GM23338 (cell line): ENCODE measurements around the gene LPAR1. TPM values are rescaled to one million over a fixed set of nuclear protein-coding genes. Genes with fewer than 3 reads are reported as not detected.

Experiments
- ATAC-seq: fragments of 200-7000 bp; cut with Tn5 transposase; 3 replicates; pipeline ENCODE4 v1.9.1; 2020
- DNase-seq: peaks from one replicate; pipeline ENCODE4 v3.0.0-alpha.2; 2015; ENCODE audit warnings: low spot score
- H2AFZ ChIP-seq: fragments of 200-600 bp; sonication (generic); 2 replicates; pipeline ENCODE4 v1.8.0; 2016; ENCODE audit warnings: antibody characterized with exemption, mild to moderate bottlenecking, moderate library complexity
- H3F3A ChIP-seq: fragments of 200-600 bp; sonication (generic); replicated peaks from 2 replicates; pipeline ENCODE4 v1.8.0; 2017; ENCODE audit warnings: antibody characterized with exemption, mixed run types, low read depth
- H3K27ac ChIP-seq: fragments of 200-600 bp; sonication (generic); 2 replicates; pipeline ENCODE4 v1.6.1; 2016; ENCODE audit warnings: low read depth
- H3K27me3 ChIP-seq: fragments of 200-600 bp; sonication (generic); 2 replicates; pipeline ENCODE4 v1.8.0; 2016; ENCODE audit warnings: mild to moderate bottlenecking, mixed run types, moderate library complexity; ENCODE audit not compliant: insufficient read depth
- H3K36me3 ChIP-seq: fragments of 200-600 bp; sonication (generic); 2 replicates; pipeline ENCODE4 v1.8.0; 2016; ENCODE audit warnings: mild to moderate bottlenecking; ENCODE audit not compliant: insufficient read depth
- H3K4me1 ChIP-seq: fragments of 200-600 bp; sonication (generic); 2 replicates; pipeline ENCODE4 v1.8.0; 2016; ENCODE audit warnings: mild to moderate bottlenecking, moderate library complexity; ENCODE audit not compliant: insufficient read depth
- H3K4me2 ChIP-seq: fragments of 200-600 bp; sonication (generic); 2 replicates; pipeline ENCODE4 v1.7.1; 2017; ENCODE audit warnings: mixed run types
- H3K4me3 ChIP-seq: fragments of 200-600 bp; sonication (generic); 2 replicates; pipeline ENCODE4 v1.6.1; 2016; ENCODE audit warnings: mixed run types
- H3K79me2 ChIP-seq: fragments of 200-600 bp; sonication (generic); replicated peaks from 2 replicates; pipeline ENCODE4 v1.8.0; 2017; ENCODE audit warnings: mild to moderate bottlenecking; ENCODE audit not compliant: insufficient read depth
- H3K9me2 ChIP-seq: fragments of 200-600 bp; sonication (generic); 2 replicates; pipeline ENCODE4 v1.8.0; 2017; ENCODE audit not compliant: insufficient read depth
- H4K20me1 ChIP-seq: fragments of 200-600 bp; sonication (generic); replicated peaks from 2 replicates; pipeline ENCODE4 v1.8.0; 2017; ENCODE audit warnings: mild to moderate bottlenecking; ENCODE audit not compliant: insufficient read depth
- H3K27ac Mint-ChIP-seq: 2 replicates; pipeline ENCODE4 v1.8.0; 2020; ENCODE audit warnings: inconsistent platforms, mild to moderate bottlenecking, moderate library complexity, mixed read lengths
- H3K27me3 Mint-ChIP-seq: 3 replicates; pipeline ENCODE4 v1.8.0; 2022; ENCODE audit warnings: low read depth, mild to moderate bottlenecking, moderate library complexity, mixed read lengths, inconsistent platforms; ENCODE audit not compliant: insufficient read depth, poor library complexity
- H3K36me3 Mint-ChIP-seq: 3 replicates; pipeline ENCODE4 v1.8.0; 2021; ENCODE audit warnings: low read depth, mild to moderate bottlenecking, inconsistent platforms, moderate library complexity, mixed read lengths
- H3K4me1 Mint-ChIP-seq: 3 replicates; pipeline ENCODE4 v1.8.0; 2020; ENCODE audit warnings: mild to moderate bottlenecking, inconsistent platforms, mixed read lengths
- H3K4me3 Mint-ChIP-seq: 3 replicates; pipeline ENCODE4 v1.8.0; 2021; ENCODE audit warnings: moderate library complexity, mild to moderate bottlenecking, inconsistent platforms, mixed read lengths
- H3K9me3 Mint-ChIP-seq: 3 replicates; pipeline ENCODE4 v1.8.0; 2020; ENCODE audit warnings: moderate library complexity, mild to moderate bottlenecking, inconsistent platforms, mixed read lengths
- CREB1 ChIP-seq: fragments of 250-450 bp; sonication (Bioruptor Pico); IDR thresholded peaks from 2 replicates; pipeline ENCODE4 v1.5.0; 2020; ENCODE audit warnings: low read depth, mild to moderate bottlenecking, moderate library complexity
- EZH2 ChIP-seq: fragments of 200-600 bp; sonication (generic); IDR thresholded peaks from one replicate; pipeline ENCODE4 v1.8.0; 2017; ENCODE audit warnings: antibody characterized with exemption, mild to moderate bottlenecking, low read depth; ENCODE audit not compliant: unreplicated experiment
- EZH2phosphoT487 ChIP-seq: fragments of 200-600 bp; sonication (generic); IDR thresholded peaks from one replicate; pipeline ENCODE4 v1.8.1; 2018; ENCODE audit warnings: antibody characterized with exemption; ENCODE audit not compliant: unreplicated experiment
- JUNB ChIP-seq: IDR thresholded peaks from one replicate; pipeline ENCODE4 v1.6.1; 2016; ENCODE audit warnings: antibody characterized with exemption; ENCODE audit not compliant: unreplicated experiment
- NANOG ChIP-seq: IDR thresholded peaks from 2 replicates; pipeline ENCODE4 v1.6.1; 2016; ENCODE audit warnings: antibody characterized with exemption, borderline replicate concordance
- POLR2AphosphoS5 ChIP-seq: IDR thresholded peaks from 2 replicates; pipeline ENCODE4 v1.6.1; 2016; ENCODE audit warnings: antibody characterized with exemption, low read depth
- STAT1 ChIP-seq: IDR thresholded peaks from one replicate; pipeline ENCODE4 v1.6.1; 2016; ENCODE audit warnings: antibody characterized with exemption; ENCODE audit not compliant: unreplicated experiment
- ZNF114 ChIP-seq: fragments of 250-450 bp; sonication (Bioruptor Pico); IDR thresholded peaks from 2 replicates; pipeline ENCODE4 v1.5.0; 2020; ENCODE audit warnings: mild to moderate bottlenecking, moderate library complexity
- ZNF331 ChIP-seq: fragments of 250-450 bp; sonication (Bioruptor Pico); IDR thresholded peaks from 2 replicates; pipeline ENCODE4 v1.5.0; 2020; ENCODE audit warnings: low read depth, mild to moderate bottlenecking, moderate library complexity
- polyA plus RNA-seq: library from polyadenylated mRNA; unstranded; fragments of >200 nt; fragmentation: Nextera tagmentation; extraction: Ambion mirVana; gene quantifications from 2 replicates; pipeline ENCODE4 v1.2.1, GENCODE V29; 2016
- total RNA-seq: library from RNA; depleted of rRNA; stranded (reverse); fragments of >200 nt; shearing (Covaris generic); gene quantifications from 2 replicates; pipeline ENCODE4 v1.2.3, GENCODE V29; 2014
- TF ChIP-seq, protein P1 (sequence below): IDR thresholded peaks from 2 replicates; pipeline ENCODE4 v1.6.1; 2016; ENCODE audit warnings: antibody characterized with exemption
- TF ChIP-seq, protein P2 (sequence below), 2 experiments: fragments of 200-600 bp in 1 of 2; sonication (generic) in 1 of 2; conservative IDR thresholded peaks; 2 replicates each; pipeline versions ENCODE4 v1.5.1 to v1.6.1; 2016 to 2017; ENCODE audit warnings: antibody characterized with exemption in 2 of 2, low read depth in 2 of 2, mild to moderate bottlenecking in 2 of 2, moderate library complexity in 1 of 2
- TF ChIP-seq, protein P3 (sequence below): IDR thresholded peaks from one replicate; pipeline ENCODE4 v1.6.1; 2018; ENCODE audit warnings: antibody characterized with exemption; ENCODE audit not compliant: unreplicated experiment
- TF ChIP-seq, protein P4 (sequence below): fragments of 250-450 bp; sonication (Bioruptor Pico); IDR thresholded peaks from 2 replicates; pipeline ENCODE4 v1.5.0; 2020; ENCODE audit warnings: mild to moderate bottlenecking, moderate library complexity

Gene LPAR1
- total and polyA plus RNA-seq, 2 experiments from 2014 or later: 1.0 to 3.8 TPM

DNA sequence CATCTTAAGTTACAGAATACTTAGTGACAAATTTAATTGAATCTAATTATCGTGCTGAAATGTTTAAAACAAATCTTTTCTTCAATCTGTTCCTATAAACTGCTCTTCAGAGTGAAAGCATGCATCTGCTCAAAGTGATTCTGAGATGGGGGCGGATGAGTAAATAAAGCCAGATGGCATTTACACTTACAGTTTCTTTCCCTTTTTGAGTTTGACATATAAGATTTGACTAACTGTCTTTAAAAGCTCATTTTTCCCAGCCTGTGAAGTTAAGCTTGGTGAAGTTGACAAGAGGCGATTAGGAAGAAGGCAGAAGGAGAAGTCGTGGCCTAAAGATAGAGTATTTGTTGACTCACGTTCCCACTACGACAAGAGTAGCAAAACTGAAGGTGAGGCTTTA lies 137.4 kb downstream of the LPAR1 start:
- Histone ChIP-seq H4K20me1 (no peaks in the 10 kb centered on the region), H3K27ac (no peak overlapping the region), H3K79me2 (no peaks in the 10 kb centered on the region), H3K4me2 (no peak overlapping the region), H2AFZ (no peak overlapping the region), H3K9me2 (no peaks in the 10 kb centered on the region; the same call in 1 of the 2 replicates), H3K4me3 (no peak overlapping the region), H3K36me3 (no peaks in the 10 kb centered on the region), H3K27me3 (no peaks in the 10 kb centered on the region), H3K4me1 (no peaks in the 10 kb centered on the region), H3F3A (no peaks in the 10 kb centered on the region)
- peaks cover 26% of the 10 kb centered on the region for H3K9me3 Mint-ChIP-seq
- ATAC-seq (no peak), DNase-seq (no peak)
- peaks cover 4% of the 10 kb centered on the region for H3K27me3 Mint-ChIP-seq
- H3K4me3 Mint-ChIP-seq: no peak overlapping the region
- TF ChIP-seq NANOG (no peak), CREB1 (CRISPR knock-in tag) (no peak), POLR2AphosphoS5 (no peak), EZH2 (no peak), EZH2phosphoT487 (no peak), ZNF331 (CRISPR knock-in tag) (no peak), JUNB (no peak), STAT1 (no peak), ZNF114 (CRISPR knock-in tag) (no peak)
- TF ChIP-seq, protein P1, sequence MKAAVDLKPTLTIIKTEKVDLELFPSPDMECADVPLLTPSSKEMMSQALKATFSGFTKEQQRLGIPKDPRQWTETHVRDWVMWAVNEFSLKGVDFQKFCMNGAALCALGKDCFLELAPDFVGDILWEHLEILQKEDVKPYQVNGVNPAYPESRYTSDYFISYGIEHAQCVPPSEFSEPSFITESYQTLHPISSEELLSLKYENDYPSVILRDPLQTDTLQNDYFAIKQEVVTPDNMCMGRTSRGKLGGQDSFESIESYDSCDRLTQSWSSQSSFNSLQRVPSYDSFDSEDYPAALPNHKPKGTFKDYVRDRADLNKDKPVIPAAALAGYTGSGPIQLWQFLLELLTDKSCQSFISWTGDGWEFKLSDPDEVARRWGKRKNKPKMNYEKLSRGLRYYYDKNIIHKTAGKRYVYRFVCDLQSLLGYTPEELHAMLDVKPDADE: no peak
- TF ChIP-seq, protein P2, sequence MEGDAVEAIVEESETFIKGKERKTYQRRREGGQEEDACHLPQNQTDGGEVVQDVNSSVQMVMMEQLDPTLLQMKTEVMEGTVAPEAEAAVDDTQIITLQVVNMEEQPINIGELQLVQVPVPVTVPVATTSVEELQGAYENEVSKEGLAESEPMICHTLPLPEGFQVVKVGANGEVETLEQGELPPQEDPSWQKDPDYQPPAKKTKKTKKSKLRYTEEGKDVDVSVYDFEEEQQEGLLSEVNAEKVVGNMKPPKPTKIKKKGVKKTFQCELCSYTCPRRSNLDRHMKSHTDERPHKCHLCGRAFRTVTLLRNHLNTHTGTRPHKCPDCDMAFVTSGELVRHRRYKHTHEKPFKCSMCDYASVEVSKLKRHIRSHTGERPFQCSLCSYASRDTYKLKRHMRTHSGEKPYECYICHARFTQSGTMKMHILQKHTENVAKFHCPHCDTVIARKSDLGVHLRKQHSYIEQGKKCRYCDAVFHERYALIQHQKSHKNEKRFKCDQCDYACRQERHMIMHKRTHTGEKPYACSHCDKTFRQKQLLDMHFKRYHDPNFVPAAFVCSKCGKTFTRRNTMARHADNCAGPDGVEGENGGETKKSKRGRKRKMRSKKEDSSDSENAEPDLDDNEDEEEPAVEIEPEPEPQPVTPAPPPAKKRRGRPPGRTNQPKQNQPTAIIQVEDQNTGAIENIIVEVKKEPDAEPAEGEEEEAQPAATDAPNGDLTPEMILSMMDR (conservative IDR thresholded peaks at IDR 0.05; ENCODE audit: low read depth in 2 of 2): no peak
- TF ChIP-seq, protein P3, sequence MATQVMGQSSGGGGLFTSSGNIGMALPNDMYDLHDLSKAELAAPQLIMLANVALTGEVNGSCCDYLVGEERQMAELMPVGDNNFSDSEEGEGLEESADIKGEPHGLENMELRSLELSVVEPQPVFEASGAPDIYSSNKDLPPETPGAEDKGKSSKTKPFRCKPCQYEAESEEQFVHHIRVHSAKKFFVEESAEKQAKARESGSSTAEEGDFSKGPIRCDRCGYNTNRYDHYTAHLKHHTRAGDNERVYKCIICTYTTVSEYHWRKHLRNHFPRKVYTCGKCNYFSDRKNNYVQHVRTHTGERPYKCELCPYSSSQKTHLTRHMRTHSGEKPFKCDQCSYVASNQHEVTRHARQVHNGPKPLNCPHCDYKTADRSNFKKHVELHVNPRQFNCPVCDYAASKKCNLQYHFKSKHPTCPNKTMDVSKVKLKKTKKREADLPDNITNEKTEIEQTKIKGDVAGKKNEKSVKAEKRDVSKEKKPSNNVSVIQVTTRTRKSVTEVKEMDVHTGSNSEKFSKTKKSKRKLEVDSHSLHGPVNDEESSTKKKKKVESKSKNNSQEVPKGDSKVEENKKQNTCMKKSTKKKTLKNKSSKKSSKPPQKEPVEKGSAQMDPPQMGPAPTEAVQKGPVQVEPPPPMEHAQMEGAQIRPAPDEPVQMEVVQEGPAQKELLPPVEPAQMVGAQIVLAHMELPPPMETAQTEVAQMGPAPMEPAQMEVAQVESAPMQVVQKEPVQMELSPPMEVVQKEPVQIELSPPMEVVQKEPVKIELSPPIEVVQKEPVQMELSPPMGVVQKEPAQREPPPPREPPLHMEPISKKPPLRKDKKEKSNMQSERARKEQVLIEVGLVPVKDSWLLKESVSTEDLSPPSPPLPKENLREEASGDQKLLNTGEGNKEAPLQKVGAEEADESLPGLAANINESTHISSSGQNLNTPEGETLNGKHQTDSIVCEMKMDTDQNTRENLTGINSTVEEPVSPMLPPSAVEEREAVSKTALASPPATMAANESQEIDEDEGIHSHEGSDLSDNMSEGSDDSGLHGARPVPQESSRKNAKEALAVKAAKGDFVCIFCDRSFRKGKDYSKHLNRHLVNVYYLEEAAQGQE: no peak
- TF ChIP-seq, protein P4, sequence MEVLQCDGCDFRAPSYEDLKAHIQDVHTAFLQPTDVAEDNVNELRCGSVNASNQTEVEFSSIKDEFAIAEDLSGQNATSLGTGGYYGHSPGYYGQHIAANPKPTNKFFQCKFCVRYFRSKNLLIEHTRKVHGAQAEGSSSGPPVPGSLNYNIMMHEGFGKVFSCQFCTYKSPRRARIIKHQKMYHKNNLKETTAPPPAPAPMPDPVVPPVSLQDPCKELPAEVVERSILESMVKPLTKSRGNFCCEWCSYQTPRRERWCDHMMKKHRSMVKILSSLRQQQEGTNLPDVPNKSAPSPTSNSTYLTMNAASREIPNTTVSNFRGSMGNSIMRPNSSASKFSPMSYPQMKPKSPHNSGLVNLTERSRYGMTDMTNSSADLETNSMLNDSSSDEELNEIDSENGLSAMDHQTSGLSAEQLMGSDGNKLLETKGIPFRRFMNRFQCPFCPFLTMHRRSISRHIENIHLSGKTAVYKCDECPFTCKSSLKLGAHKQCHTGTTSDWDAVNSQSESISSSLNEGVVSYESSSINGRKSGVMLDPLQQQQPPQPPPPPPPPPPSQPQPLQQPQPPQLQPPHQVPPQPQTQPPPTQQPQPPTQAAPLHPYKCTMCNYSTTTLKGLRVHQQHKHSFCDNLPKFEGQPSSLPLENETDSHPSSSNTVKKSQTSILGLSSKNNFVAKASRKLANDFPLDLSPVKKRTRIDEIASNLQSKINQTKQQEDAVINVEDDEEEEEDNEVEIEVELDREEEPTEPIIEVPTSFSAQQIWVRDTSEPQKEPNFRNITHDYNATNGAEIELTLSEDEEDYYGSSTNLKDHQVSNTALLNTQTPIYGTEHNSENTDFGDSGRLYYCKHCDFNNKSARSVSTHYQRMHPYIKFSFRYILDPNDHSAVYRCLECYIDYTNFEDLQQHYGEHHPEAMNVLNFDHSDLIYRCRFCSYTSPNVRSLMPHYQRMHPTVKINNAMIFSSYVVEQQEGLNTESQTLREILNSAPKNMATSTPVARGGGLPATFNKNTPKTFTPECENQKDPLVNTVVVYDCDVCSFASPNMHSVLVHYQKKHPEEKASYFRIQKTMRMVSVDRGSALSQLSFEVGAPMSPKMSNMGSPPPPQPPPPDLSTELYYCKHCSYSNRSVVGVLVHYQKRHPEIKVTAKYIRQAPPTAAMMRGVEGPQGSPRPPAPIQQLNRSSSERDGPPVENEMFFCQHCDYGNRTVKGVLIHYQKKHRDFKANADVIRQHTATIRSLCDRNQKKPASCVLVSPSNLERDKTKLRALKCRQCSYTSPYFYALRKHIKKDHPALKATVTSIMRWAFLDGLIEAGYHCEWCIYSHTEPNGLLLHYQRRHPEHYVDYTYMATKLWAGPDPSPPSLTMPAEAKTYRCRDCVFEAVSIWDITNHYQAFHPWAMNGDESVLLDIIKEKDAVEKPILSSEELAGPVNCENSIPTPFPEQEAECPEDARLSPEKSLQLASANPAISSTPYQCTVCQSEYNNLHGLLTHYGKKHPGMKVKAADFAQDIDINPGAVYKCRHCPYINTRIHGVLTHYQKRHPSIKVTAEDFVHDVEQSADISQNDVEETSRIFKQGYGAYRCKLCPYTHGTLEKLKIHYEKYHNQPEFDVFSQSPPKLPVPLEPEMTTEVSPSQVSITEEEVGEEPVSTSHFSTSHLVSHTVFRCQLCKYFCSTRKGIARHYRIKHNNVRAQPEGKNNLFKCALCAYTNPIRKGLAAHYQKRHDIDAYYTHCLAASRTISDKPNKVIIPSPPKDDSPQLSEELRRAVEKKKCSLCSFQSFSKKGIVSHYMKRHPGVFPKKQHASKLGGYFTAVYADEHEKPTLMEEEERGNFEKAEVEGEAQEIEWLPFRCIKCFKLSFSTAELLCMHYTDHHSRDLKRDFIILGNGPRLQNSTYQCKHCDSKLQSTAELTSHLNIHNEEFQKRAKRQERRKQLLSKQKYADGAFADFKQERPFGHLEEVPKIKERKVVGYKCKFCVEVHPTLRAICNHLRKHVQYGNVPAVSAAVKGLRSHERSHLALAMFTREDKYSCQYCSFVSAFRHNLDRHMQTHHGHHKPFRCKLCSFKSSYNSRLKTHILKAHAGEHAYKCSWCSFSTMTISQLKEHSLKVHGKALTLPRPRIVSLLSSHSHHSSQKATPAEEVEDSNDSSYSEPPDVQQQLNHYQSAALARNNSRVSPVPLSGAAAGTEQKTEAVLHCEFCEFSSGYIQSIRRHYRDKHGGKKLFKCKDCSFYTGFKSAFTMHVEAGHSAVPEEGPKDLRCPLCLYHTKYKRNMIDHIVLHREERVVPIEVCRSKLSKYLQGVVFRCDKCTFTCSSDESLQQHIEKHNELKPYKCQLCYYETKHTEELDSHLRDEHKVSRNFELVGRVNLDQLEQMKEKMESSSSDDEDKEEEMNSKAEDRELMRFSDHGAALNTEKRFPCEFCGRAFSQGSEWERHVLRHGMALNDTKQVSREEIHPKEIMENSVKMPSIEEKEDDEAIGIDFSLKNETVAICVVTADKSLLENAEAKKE (CRISPR knock-in tag): no peak
- H3K36me3 Mint-ChIP-seq: peaks cover 24% of the 10 kb centered on the region
- no peaks in the 10 kb centered on the region for H3K4me1 Mint-ChIP-seq
- no peak overlapping the region for H3K27ac Mint-ChIP-seq
